Panc1 (cell line): ENCODE data around the gene EMX2.

Experiments
- CTCF ChIP-seq: fragments of 450-650 bp; IDR thresholded peaks from 2 replicates; pipeline ENCODE4 v1.5.1; 2017; ENCODE audit warnings: mild to moderate bottlenecking
- POLR2AphosphoS5 ChIP-seq: IDR thresholded peaks from 2 replicates; pipeline ENCODE4 v1.6.1; 2012; ENCODE audit warnings: mild to moderate bottlenecking, low read depth, low read length, moderate library complexity

- TF ChIP-seq CTCF (peak; percentile 98), POLR2AphosphoS5 (no peak)
Measured at GRCh38 chr10:117496616-117497028, 45.9 kb upstream of the EMX2 start.
